ENCODE data around the gene ATP11A. TPM values are rescaled to one million over a fixed set of nuclear protein-coding genes. Genes with fewer than 3 reads are reported as not detected.

Gene ATP11A
- total RNA-seq, 2 experiments from 2014 or later: 28.8 to 30.2 TPM

DNA sequence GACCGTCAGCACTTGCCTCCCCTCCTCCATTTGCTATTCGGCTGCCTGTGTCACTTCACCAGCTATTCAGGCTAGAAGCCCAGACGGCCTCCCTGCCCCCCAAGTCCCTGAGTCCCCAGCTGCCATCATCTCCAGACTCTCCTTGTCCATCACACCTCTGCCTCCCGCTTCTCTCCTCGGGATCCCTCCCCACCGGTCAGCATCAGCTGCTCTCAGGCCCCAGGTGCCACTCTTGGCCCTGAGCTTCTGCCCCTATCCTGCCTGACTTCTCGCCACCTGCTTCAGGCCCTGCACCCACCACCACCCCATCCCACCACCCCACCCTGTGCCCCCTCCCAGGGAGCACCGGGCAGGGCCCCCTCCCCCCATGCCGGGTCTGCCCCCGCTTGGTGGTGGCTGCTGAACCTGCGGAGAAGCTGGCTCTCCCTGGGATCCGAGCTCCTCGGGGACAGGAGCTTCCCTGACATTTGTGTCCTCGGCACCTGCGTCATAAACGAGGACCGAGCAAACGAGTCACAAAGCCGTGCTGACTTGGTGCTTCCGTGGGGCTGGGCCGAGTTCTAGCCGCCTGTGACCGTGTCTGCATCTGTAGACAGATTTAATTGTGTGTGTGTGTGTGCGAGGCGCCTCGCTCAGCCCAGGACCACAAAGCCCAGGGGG is 208.9 kb downstream of the ATP11A start:
- CTCF ChIA-PET: no interaction called here
- no peak for DNase-seq
- Mint-ChIP-seq H3K4me1 (ENCODE audit: low read depth) (peaks cover 2% of the 10 kb centered on the region), H3K27ac (no peak overlapping the region), H3K36me3 (ENCODE audit: low read depth) (no peaks in the 10 kb centered on the region), H3K9me3 (no peaks in the 10 kb centered on the region), H3K27me3 (peaks cover 9% of the 10 kb centered on the region), H3K4me3 (no peak overlapping the region)
- no peak for ATAC-seq
- TF ChIP-seq, protein P1, sequence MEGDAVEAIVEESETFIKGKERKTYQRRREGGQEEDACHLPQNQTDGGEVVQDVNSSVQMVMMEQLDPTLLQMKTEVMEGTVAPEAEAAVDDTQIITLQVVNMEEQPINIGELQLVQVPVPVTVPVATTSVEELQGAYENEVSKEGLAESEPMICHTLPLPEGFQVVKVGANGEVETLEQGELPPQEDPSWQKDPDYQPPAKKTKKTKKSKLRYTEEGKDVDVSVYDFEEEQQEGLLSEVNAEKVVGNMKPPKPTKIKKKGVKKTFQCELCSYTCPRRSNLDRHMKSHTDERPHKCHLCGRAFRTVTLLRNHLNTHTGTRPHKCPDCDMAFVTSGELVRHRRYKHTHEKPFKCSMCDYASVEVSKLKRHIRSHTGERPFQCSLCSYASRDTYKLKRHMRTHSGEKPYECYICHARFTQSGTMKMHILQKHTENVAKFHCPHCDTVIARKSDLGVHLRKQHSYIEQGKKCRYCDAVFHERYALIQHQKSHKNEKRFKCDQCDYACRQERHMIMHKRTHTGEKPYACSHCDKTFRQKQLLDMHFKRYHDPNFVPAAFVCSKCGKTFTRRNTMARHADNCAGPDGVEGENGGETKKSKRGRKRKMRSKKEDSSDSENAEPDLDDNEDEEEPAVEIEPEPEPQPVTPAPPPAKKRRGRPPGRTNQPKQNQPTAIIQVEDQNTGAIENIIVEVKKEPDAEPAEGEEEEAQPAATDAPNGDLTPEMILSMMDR (IDR thresholded peaks at IDR 0.05): no peak
- intact Hi-C loops (cut with micrococcal nuclease): no loop called here
- POLR2A ChIA-PET: no interaction called here

GRCh38 chr13:112899281-112900225 is 209.7 kb downstream of the ATP11A start:
- Mint-ChIP-seq H3K27ac (no peak overlapping the region), H3K4me3 (no peak overlapping the region), H3K4me1 (ENCODE audit: low read depth) (peaks cover 2% of the 10 kb centered on the region), H3K36me3 (ENCODE audit: low read depth) (no peaks in the 10 kb centered on the region), H3K9me3 (no peaks in the 10 kb centered on the region), H3K27me3 (peaks cover 9% of the 10 kb centered on the region)
- TF ChIP-seq, protein P1 (IDR thresholded peaks at IDR 0.05): no peak
- intact Hi-C loops (cut with micrococcal nuclease): no loop called here
- ATAC-seq: no peak
- ChIA-PET POLR2A (no interaction called here), CTCF (interaction anchor here (1.0 kb wide), 1 partner anchor 26 kb away, joined by 3 read pairs; no protein-coding TSS in a partner anchor)
- DNase-seq: no peak

DNA sequence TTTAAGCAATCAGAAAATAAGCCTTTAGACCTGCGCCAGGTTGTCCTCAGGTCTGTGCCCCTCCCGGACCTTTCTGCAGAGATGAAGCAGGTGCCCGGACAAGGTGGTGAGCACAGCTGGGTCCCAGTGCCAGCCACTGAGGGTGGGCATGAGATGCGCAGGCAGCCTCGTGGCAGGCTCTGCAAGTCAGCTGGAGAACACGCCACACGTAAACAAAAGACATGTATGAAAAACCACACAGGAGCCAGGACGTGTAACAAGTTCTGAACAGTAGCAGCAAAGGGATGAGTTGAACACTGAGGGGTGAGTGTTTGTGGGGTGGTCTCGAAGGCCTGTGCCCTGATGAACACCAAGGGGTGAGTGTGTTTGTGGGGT is 210.4 kb downstream of the ATP11A start:
- Mint-ChIP-seq H3K36me3 (ENCODE audit: low read depth) (no peaks in the 10 kb centered on the region), H3K27me3 (peaks cover 9% of the 10 kb centered on the region), H3K4me1 (ENCODE audit: low read depth) (no peaks in the 10 kb centered on the region), H3K4me3 (no peak overlapping the region), H3K9me3 (peaks cover 4% of the 10 kb centered on the region), H3K27ac (no peak overlapping the region)
- CTCF ChIA-PET: interaction anchor here (1.0 kb wide), 1 partner anchor 27 kb away, joined by 3 read pairs; no protein-coding TSS in a partner anchor
- POLR2A ChIA-PET: interaction anchor here (0.6 kb wide), 1 partner anchor 578 kb away, joined by 5 read pairs; no protein-coding TSS in a partner anchor
- TF ChIP-seq, protein P1 (IDR thresholded peaks at IDR 0.05): no peak
- intact Hi-C loops (cut with micrococcal nuclease): no loop called here
- ATAC-seq (no peak), DNase-seq (no peak)

DNA sequence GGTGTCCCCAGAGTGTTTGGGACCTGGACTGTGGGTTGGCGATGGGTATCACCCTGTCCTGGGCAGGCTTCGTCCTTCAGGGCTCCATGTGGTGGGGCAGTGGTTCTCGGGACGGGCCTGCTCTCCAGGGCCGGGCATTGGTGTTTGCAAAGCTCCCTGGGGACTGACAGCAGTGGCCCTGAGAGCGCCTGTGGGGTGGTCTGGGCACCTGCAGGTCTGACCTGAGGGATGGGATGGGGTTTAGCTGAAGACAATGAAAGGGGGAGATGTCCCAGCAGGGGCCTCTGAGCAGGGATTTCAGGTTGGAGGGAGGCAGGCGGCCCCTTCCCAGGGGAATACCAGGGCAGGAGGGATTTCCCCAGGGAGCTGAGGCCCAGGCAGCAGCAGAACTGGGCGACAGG is 210.9 kb downstream of the ATP11A start:
- Mint-ChIP-seq H3K36me3 (ENCODE audit: low read depth) (no peaks in the 10 kb centered on the region), H3K9me3 (peaks cover 6% of the 10 kb centered on the region), H3K27ac (no peak overlapping the region), H3K27me3 (peaks cover 6% of the 10 kb centered on the region), H3K4me1 (ENCODE audit: low read depth) (no peaks in the 10 kb centered on the region), H3K4me3 (no peak overlapping the region)
- ChIA-PET POLR2A (interaction anchor here (0.6 kb wide), 1 partner anchor 577 kb away, joined by 5 read pairs; no protein-coding TSS in a partner anchor), CTCF (no interaction called here)
- intact Hi-C loops (cut with micrococcal nuclease): no loop called here
- ATAC-seq: no peak
- TF ChIP-seq, protein P1 (IDR thresholded peaks at IDR 0.05): no peak
- DNase-seq: no peak
